Liver (tissue), 9 donors: ENCODE results near the gene EPS8. TPM values are rescaled to one million over a fixed set of nuclear protein-coding genes. Genes with fewer than 3 reads are reported as not detected.

Source experiments
- DNase-seq: peaks from one replicate; pipeline ENCODE4 v3.0.0-alpha.2; 2017; ENCODE audit warnings: low spot score
- H3K27ac ChIP-seq, 2 donors: one replicate each; pipeline ENCODE4 v1.7.0; 2013; ENCODE audit warnings: inconsistent platforms in 2 of 2, low read length in 2 of 2, control low read depth in 1 of 2, low read depth in 1 of 2, mild to moderate bottlenecking in 1 of 2
- H3K27me3 ChIP-seq, 4 donors: one replicate each; pipeline versions ENCODE4 v1.6.1 to v1.7.0; 2013; ENCODE audit warnings: low read length in 3 of 4, inconsistent platforms in 1 of 4, mild to moderate bottlenecking in 1 of 4, moderate library complexity in 1 of 4; ENCODE audit not compliant: control insufficient read depth in 4 of 4, insufficient read depth in 4 of 4
- H3K36me3 ChIP-seq, 4 donors: one replicate each; pipeline versions ENCODE4 v1.6.1 to v1.7.0; 2013; ENCODE audit warnings: low read length in 3 of 4, mild to moderate bottlenecking in 3 of 4, low read depth in 1 of 4, moderate library complexity in 1 of 4; ENCODE audit not compliant: control insufficient read depth in 4 of 4, insufficient read depth in 3 of 4
- H3K4me1 ChIP-seq, 4 donors: one replicate each; pipeline versions ENCODE4 v1.6.1 to v1.7.0; 2013; ENCODE audit warnings: low read length in 3 of 4, mild to moderate bottlenecking in 3 of 4, moderate library complexity in 1 of 4; ENCODE audit not compliant: control insufficient read depth in 4 of 4, insufficient read depth in 4 of 4
- H3K4me3 ChIP-seq, 3 donors: one replicate each; pipeline versions ENCODE4 v1.6.1 to v1.7.0; 2013; ENCODE audit warnings: low read length in 3 of 3, control low read depth in 1 of 3, low read depth in 1 of 3, mild to moderate bottlenecking in 1 of 3
- H3K9ac ChIP-seq, 2 donors: one replicate each; pipeline ENCODE4 v1.7.0; 2013; ENCODE audit warnings: low read length in 2 of 2, mild to moderate bottlenecking in 2 of 2, moderate library complexity in 2 of 2, control low read depth in 1 of 2, low read depth in 1 of 2
- H3K9me3 ChIP-seq, 4 donors: one replicate each; pipeline versions ENCODE4 v1.6.1 to v1.7.0; 2013; ENCODE audit warnings: low read length in 3 of 4; ENCODE audit not compliant: control insufficient read depth in 4 of 4
- EGR1 ChIP-seq, 2 donors: IDR thresholded peaks; 2 replicates each; pipeline ENCODE4 v1.6.1; 2016 to 2018; ENCODE audit warnings: antibody characterized with exemption in 2 of 2, low read depth in 2 of 2
- FOXA1 ChIP-seq: IDR thresholded peaks from 2 replicates; pipeline ENCODE4 v1.6.1; 2016; ENCODE audit warnings: antibody characterized with exemption
- FOXA2 ChIP-seq: IDR thresholded peaks from 2 replicates; pipeline ENCODE4 v1.6.1; 2016; ENCODE audit warnings: antibody characterized with exemption
- GABPA ChIP-seq, 2 donors: IDR thresholded peaks in 1 of 2; conservative IDR thresholded peaks in 1 of 2; 2 replicates each; pipeline ENCODE4 v1.6.1; 2016; ENCODE audit warnings: antibody characterized with exemption in 2 of 2, mild to moderate bottlenecking in 1 of 2, moderate library complexity in 1 of 2
- HNF4A ChIP-seq, 2 donors: conservative IDR thresholded peaks; 2 replicates each; pipeline ENCODE4 v1.6.1; 2016; ENCODE audit warnings: antibody characterized with exemption in 2 of 2, mild to moderate bottlenecking in 2 of 2
- HNF4G ChIP-seq: IDR thresholded peaks from 2 replicates; pipeline ENCODE4 v1.6.1; 2016; ENCODE audit warnings: antibody characterized with exemption
- JUND ChIP-seq, 2 donors: IDR thresholded peaks; 2 replicates each; pipeline ENCODE4 v1.6.1; 2016; ENCODE audit warnings: antibody characterized with exemption in 2 of 2
- NR2F2 ChIP-seq: IDR thresholded peaks from 2 replicates; pipeline ENCODE4 v1.6.1; 2016; ENCODE audit warnings: antibody characterized with exemption
- RAD21 ChIP-seq, 2 donors: IDR thresholded peaks; 2 replicates each; pipeline ENCODE4 v1.6.1; 2016; ENCODE audit warnings: antibody characterized with exemption in 2 of 2, mild to moderate bottlenecking in 2 of 2
- RXRA ChIP-seq, 2 donors: IDR thresholded peaks; 2 replicates each; pipeline ENCODE4 v1.6.1; 2017 to 2018; ENCODE audit warnings: antibody characterized with exemption in 2 of 2, mild to moderate bottlenecking in 1 of 2
- SP1 ChIP-seq: IDR thresholded peaks from 2 replicates; pipeline ENCODE4 v1.6.1; 2018; ENCODE audit warnings: antibody characterized with exemption, mild to moderate bottlenecking
- TAF1 ChIP-seq: conservative IDR thresholded peaks from 2 replicates; pipeline ENCODE4 v1.6.1; 2016; ENCODE audit warnings: antibody characterized with exemption, mild to moderate bottlenecking
- YY1 ChIP-seq: IDR thresholded peaks from 2 replicates; pipeline ENCODE4 v1.6.1; 2016; ENCODE audit warnings: antibody characterized with exemption, mild to moderate bottlenecking
- WGBS: extraction: QIAGEN DNeasy Blood & Tissue Kit; methylation state at CpG from one replicate; pipeline ENCODE4 v1.1.7; 2013; 5-methylcytosine and 5-hydroxymethylcytosine counted together
- polyA plus RNA-seq, 2 donors: library from polyadenylated mRNA; stranded (reverse) in 1 of 2; unstranded in 1 of 2; fragments of 200-250 nt in 1 of 2; fragments of >200 nt in 1 of 2; fragmentation: Nextera tagmentation in 1 of 2; extraction: Ambion mirVana in 1 of 2; gene quantifications; one replicate each; pipeline versions ENCODE4 v1.2.1 to v1.2.3, GENCODE V29; 2013 to 2015
- total RNA-seq, 2 donors: library from RNA; depleted of rRNA; stranded (reverse); fragments of >200 nt; gene quantifications; one replicate each; pipeline ENCODE4 v1.2.3, GENCODE V29; 2014
- TF ChIP-seq, protein P1 (sequence below): fragments of 150-350 bp; IDR thresholded peaks from 2 replicates; pipeline ENCODE4 v1.5.1; 2017; ENCODE audit warnings: improper control_type of control experiment, low read depth, low read length; ENCODE audit not compliant: missing input control
- TF ChIP-seq, protein P2 (sequence below): IDR thresholded peaks from 2 replicates; pipeline ENCODE4 v1.6.1; 2016; ENCODE audit warnings: antibody characterized with exemption
- TF ChIP-seq, protein P3 (sequence below): IDR thresholded peaks from 2 replicates; pipeline ENCODE4 v1.6.1; 2016; ENCODE audit warnings: antibody characterized with exemption, mild to moderate bottlenecking
- TF ChIP-seq, protein P4 (sequence below): IDR thresholded peaks from 2 replicates; pipeline ENCODE4 v1.6.1; 2016; ENCODE audit warnings: antibody characterized with exemption
- TF ChIP-seq, protein P5 (sequence below): IDR thresholded peaks from 2 replicates; pipeline ENCODE4 v1.6.1; 2016; ENCODE audit warnings: antibody characterized with exemption
- donor health status: healthy.
- donor health status: healthy.
- donor health status: healthy.
- donor health status: healthy.
- donor health status: healthy.

EPS8 gene
- total and polyA plus RNA-seq, 4 donors = 13.7 to 40.2 (median 15.0) TPM

DNA sequence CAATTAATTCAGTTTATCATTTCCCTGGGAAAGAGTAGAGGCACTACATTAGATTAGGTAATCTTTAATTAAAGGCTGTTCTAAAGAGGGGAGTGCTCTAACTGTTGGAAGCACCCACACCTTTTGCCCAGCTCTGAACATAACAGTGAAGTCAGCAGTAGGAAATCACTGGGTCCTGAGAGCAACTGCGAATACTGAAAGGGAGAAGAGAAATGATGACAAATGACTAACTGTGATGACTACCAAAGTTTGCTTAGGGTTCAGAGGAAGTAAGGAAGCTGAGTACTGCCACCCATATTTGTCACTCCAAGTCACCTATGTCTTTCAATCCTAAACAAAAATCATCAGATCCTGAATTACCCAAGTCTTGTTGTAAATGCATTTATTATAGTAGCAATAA, 140.6 kb downstream of the EPS8 start:
- H3K4me1 ChIP-seq = no peaks in the 10 kb centered on the region
- H3K36me3 ChIP-seq = peaks cover 0 to 21% (median 9%) of the 10 kb centered on the region in 4 donors
- H3K9me3 ChIP-seq = no peaks in the 10 kb centered on the region
- H3K27ac ChIP-seq = no peak overlapping the region
- DNase-seq = no peak
- H3K27me3 ChIP-seq = no peaks in the 10 kb centered on the region
- H3K4me3 ChIP-seq = no peak overlapping the region
- H3K9ac ChIP-seq = no peak overlapping the region
- TF ChIP-seq YY1 (no peak), JUND (IDR thresholded peaks at IDR 0.05) (no peak), TAF1 (no peak), RXRA (IDR thresholded peaks at IDR 0.05) (no peak), SP1 (no peak), HNF4A (conservative IDR thresholded peaks at IDR 0.05) (no peak), EGR1 (IDR thresholded peaks at IDR 0.05; ENCODE audit: low read depth in 2 of 2) (no peak), RAD21 (IDR thresholded peaks at IDR 0.05) (no peak), HNF4G (no peak), FOXA2 (no peak), NR2F2 (no peak)
- TF ChIP-seq, protein P1, sequence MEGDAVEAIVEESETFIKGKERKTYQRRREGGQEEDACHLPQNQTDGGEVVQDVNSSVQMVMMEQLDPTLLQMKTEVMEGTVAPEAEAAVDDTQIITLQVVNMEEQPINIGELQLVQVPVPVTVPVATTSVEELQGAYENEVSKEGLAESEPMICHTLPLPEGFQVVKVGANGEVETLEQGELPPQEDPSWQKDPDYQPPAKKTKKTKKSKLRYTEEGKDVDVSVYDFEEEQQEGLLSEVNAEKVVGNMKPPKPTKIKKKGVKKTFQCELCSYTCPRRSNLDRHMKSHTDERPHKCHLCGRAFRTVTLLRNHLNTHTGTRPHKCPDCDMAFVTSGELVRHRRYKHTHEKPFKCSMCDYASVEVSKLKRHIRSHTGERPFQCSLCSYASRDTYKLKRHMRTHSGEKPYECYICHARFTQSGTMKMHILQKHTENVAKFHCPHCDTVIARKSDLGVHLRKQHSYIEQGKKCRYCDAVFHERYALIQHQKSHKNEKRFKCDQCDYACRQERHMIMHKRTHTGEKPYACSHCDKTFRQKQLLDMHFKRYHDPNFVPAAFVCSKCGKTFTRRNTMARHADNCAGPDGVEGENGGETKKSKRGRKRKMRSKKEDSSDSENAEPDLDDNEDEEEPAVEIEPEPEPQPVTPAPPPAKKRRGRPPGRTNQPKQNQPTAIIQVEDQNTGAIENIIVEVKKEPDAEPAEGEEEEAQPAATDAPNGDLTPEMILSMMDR = no peak
- TF ChIP-seq, protein P2, sequence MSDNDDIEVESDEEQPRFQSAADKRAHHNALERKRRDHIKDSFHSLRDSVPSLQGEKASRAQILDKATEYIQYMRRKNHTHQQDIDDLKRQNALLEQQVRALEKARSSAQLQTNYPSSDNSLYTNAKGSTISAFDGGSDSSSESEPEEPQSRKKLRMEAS = no peak
- TF ChIP-seq, protein P3, sequence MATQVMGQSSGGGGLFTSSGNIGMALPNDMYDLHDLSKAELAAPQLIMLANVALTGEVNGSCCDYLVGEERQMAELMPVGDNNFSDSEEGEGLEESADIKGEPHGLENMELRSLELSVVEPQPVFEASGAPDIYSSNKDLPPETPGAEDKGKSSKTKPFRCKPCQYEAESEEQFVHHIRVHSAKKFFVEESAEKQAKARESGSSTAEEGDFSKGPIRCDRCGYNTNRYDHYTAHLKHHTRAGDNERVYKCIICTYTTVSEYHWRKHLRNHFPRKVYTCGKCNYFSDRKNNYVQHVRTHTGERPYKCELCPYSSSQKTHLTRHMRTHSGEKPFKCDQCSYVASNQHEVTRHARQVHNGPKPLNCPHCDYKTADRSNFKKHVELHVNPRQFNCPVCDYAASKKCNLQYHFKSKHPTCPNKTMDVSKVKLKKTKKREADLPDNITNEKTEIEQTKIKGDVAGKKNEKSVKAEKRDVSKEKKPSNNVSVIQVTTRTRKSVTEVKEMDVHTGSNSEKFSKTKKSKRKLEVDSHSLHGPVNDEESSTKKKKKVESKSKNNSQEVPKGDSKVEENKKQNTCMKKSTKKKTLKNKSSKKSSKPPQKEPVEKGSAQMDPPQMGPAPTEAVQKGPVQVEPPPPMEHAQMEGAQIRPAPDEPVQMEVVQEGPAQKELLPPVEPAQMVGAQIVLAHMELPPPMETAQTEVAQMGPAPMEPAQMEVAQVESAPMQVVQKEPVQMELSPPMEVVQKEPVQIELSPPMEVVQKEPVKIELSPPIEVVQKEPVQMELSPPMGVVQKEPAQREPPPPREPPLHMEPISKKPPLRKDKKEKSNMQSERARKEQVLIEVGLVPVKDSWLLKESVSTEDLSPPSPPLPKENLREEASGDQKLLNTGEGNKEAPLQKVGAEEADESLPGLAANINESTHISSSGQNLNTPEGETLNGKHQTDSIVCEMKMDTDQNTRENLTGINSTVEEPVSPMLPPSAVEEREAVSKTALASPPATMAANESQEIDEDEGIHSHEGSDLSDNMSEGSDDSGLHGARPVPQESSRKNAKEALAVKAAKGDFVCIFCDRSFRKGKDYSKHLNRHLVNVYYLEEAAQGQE = no peak
- TF ChIP-seq, protein P4, sequence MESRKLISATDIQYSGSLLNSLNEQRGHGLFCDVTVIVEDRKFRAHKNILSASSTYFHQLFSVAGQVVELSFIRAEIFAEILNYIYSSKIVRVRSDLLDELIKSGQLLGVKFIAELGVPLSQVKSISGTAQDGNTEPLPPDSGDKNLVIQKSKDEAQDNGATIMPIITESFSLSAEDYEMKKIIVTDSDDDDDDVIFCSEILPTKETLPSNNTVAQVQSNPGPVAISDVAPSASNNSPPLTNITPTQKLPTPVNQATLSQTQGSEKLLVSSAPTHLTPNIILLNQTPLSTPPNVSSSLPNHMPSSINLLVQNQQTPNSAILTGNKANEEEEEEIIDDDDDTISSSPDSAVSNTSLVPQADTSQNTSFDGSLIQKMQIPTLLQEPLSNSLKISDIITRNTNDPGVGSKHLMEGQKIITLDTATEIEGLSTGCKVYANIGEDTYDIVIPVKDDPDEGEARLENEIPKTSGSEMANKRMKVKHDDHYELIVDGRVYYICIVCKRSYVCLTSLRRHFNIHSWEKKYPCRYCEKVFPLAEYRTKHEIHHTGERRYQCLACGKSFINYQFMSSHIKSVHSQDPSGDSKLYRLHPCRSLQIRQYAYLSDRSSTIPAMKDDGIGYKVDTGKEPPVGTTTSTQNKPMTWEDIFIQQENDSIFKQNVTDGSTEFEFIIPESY = no peak
- TF ChIP-seq, protein P5, sequence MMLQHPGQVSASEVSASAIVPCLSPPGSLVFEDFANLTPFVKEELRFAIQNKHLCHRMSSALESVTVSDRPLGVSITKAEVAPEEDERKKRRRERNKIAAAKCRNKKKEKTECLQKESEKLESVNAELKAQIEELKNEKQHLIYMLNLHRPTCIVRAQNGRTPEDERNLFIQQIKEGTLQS = no peak
- WGBS = 81% methylated on average over 1 of the region's 1 CpG

DNA sequence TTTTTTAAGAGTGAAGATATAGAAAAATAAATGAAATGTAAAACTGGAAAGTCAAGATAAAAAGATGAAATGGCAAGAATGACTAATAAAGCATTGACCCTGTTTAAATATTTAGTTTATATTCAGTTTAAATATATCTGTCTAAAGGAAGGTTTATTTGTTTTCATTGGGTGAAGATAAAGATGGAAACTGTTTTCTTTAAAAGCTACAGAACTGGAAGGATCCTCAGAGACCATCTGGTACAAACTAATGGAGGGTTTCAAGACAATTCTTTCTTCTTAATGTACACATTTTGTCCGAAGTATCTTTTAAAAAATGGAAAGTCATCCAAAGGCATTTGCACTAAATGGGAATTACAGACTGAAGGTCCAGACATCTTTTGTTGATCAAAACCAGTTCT, 142.6 kb downstream of the EPS8 start:
- no peak overlapping the region for H3K9ac ChIP-seq
- DNase-seq = no peak
- peaks cover 0 to 22% (median 9%) of the 10 kb centered on the region in 4 donors for H3K36me3 ChIP-seq
- no peak overlapping the region for H3K27ac ChIP-seq
- no peaks in the 10 kb centered on the region for H3K9me3 ChIP-seq
- no peaks in the 10 kb centered on the region for H3K27me3 ChIP-seq
- H3K4me3 ChIP-seq = no peak overlapping the region
- 0% methylated on average over 1 of the region's 1 CpG for WGBS
- TF ChIP-seq, protein P3 = no peak
- TF ChIP-seq, protein P5 = no peak
- TF ChIP-seq GABPA (IDR thresholded peaks at IDR 0.05 in 1 of 2, conservative IDR thresholded peaks at IDR 0.05 in 1 of 2) (no peak), EGR1 (IDR thresholded peaks at IDR 0.05; ENCODE audit: low read depth in 2 of 2) (no peak), HNF4A (conservative IDR thresholded peaks at IDR 0.05) (no peak), RAD21 (IDR thresholded peaks at IDR 0.05) (no peak), FOXA1 (no peak), NR2F2 (no peak)
- TF ChIP-seq, protein P4 = no peak
- no peaks in the 10 kb centered on the region for H3K4me1 ChIP-seq
